Fibroblast of peridontal ligament (primary cell): Measurements from ENCODE around the gene BCLAF1.

Experiments
- DNase-seq: peaks from one replicate; pipeline ENCODE4 v3.0.0-alpha.2; 2010; ENCODE audit errors: extremely low read depth

BCLAF1 gene, protein sequence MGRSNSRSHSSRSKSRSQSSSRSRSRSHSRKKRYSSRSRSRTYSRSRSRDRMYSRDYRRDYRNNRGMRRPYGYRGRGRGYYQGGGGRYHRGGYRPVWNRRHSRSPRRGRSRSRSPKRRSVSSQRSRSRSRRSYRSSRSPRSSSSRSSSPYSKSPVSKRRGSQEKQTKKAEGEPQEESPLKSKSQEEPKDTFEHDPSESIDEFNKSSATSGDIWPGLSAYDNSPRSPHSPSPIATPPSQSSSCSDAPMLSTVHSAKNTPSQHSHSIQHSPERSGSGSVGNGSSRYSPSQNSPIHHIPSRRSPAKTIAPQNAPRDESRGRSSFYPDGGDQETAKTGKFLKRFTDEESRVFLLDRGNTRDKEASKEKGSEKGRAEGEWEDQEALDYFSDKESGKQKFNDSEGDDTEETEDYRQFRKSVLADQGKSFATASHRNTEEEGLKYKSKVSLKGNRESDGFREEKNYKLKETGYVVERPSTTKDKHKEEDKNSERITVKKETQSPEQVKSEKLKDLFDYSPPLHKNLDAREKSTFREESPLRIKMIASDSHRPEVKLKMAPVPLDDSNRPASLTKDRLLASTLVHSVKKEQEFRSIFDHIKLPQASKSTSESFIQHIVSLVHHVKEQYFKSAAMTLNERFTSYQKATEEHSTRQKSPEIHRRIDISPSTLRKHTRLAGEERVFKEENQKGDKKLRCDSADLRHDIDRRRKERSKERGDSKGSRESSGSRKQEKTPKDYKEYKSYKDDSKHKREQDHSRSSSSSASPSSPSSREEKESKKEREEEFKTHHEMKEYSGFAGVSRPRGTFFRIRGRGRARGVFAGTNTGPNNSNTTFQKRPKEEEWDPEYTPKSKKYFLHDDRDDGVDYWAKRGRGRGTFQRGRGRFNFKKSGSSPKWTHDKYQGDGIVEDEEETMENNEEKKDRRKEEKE

DNA sequence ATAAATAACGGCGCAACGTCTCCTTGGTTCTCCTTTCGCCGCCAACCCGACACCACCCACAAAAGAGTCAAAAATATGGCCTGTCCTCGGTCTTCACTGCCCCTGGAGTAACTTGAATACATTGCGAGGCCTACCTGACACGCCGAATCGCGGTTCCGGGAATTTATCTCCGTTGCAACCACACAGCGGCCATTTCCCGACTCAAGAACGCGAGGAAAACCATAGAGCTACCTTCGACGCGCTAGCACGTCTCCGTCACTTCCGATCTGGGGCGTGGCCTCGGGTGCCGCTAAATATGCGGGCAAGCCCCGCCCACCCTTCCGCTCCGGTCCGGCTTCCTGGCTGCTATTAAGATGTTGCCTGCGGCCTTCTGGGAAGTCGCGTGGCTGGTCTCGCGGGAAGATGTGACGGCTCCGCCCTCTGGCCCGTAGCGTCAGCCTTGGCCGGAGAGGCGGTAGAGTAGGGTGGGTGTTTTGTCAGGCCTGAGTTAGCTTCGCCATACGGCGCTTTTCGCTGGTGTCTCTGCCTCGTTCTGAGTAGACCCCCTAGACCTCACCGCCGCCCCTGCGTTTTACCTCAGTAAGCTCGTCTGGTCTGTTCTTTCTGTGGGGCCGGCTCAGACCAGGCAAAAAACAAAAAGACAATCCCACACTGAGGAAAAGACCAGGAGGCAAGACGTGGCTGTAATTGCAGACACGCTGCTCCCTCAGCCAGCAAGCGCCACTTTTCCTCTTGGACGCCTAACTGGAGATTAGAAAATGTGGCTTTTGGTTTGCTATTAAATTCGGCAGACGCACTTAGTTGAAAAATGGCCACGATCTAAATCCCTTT, at the start of gene BCLAF1:
TSS of gene BCLAF1 (minus strand) at position 268 of the 831 bp plus-strand sequence. CDS start 9,980 bp downstream, outside the sequence.
- peak; percentile 100 for DNase-seq

DNA sequence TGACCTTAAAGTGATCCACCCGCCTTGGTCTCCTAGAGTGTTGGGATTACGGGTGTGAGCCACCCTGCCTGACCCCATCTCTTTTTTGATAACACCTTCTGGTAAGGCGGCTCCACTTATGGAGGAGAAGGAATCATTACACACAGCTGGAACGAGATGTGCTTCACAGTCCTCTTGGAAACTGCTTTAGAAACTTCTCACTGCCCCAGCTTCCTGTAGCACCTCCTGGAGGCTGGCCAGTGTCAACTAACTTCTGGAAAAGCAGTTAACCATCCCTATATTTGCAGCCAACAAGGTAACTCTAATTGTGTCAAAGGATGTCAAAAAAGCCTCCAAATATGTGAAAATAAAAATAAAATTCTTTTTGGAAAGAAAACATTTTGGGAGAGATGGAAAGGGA, 48.8 kb upstream of the BCLAF1 start:
- no peak for DNase-seq

DNA sequence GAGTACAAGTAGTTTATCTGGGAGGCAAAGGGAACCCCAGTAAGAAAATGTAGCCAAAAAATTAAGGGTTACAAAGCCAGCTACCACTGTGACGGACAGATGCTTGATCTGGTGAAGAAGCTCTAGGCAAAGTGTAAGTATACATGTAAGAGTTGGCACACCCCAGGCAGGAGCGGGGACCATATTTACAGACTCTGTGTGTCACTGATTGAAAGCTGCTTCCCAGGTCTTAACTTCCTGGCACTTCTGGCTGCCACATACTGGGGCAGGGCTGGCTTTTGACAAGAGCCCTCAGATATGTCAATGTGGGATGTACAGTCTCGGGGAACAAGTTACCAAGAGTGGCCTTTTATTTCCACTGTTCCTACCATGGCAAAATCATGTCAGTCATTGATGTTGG, 48.0 kb upstream of the BCLAF1 start:
- no peak for DNase-seq

- DNase-seq, result no peak
These were observed 47.5 kb upstream of the BCLAF1 start for GRCh38 chr6:136337121-136337520.

- DNase-seq, result no peak
These were observed 46.2 kb upstream of the BCLAF1 start for GRCh38 chr6:136335736-136336363.

DNA sequence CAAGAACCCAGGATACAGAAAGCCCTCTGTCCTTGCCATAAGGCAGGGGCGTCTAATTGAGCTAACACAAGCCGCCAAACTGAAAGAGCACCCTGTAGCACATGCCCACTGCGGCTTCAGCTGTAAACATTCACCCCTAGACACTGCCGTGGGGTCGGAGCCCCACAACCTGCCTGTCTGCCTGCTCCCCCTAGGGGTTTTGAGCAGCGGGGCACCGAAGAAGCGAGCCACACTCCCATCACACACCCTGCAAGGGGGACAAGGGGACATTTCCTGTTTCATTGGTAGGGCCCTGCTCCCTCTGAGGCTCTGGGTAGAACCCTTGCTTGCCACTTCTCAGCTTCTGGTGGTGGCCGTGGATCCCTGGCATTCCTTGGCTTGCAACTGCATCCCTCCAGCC, 45.2 kb upstream of the BCLAF1 start:
- DNase-seq, result no peak

DNA sequence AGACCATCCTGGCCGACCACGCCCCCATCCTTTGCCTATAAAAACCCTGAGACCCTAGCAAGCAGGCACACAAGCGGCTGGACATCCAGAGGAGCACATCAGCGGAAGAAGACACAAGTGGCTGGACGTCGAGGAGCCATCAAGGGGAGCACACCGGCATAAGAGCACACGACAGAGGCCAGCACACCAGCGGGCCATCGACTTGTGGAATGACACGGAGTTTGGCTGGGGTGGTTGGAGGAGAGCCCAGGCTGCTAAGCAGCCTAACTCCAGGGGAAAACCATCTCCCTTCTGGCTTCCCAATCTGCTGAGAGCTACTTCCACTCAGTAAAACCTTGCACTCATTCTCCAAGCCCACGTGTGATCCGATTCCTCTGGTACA, 44.8 kb upstream of the BCLAF1 start:
- DNase-seq, result no peak

DNA sequence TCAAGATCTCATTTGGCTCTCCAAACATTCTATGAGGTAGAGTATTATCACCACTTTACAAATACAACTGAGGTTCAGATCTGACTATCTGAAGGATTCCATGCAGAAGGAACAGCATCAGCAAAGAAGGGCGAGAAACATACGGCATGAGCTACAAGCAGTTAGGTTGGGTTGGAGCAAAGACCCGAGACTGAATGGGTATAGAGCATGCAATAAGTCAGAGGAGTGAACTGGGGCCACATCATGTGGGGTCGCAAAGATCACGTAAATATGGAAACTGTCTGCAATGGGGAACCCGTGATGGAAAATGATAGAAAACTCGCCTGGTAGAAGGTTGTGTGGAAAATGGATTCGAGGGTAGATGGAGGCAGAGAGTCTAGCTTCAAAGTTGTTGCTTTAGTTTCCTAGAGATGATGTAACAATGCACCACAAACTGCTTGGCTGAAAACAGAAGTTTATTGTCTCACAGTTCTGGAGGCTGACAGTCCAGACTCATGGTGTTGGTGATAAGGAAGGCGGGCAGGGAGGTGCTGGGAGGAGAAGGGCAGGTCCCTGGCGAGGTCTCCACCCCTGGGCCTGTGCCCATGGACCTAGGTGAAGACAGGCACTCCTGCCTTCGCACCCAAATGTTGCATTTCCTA, 44.3 kb upstream of the BCLAF1 start:
- DNase-seq, result no peak

DNA sequence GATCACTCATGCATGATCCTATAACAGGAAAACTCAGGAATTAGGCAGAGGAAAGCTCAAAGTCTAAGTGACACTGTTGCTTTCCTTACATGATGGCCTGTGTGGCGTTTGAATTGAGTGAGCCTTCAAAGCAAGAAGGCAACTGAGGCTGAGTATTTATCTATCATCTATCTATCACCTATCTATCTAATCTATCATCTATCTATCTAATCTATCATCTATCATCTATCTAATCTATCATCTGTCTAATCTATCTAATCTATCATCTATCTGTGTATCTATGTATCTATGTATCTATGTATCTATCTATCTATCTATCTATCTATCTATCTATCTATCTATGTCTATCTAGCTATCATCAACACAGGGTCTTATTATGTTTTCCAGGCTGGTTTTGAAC, 41.8 kb upstream of the BCLAF1 start:
- DNase-seq, result no peak

DNA sequence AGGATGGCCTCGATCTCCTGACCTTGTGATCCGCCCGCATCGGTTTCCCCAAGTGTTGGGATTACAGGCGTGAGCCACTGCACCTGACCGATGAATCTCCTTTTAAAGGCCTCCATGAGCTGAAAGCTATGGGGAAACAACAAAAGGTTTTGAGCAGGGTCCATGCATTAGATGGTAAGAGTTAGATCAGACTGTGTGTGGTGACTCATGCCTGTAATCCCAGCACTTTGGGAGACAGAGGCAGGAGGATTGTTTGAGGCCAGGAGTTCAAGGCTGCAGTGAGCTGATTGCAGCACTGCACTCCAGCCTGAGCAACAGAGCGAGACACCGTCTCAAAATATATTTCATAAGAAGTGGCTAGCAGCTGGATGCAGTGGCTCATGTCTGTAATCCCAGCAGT, 41.0 kb upstream of the BCLAF1 start:
- DNase-seq, result no peak

DNA sequence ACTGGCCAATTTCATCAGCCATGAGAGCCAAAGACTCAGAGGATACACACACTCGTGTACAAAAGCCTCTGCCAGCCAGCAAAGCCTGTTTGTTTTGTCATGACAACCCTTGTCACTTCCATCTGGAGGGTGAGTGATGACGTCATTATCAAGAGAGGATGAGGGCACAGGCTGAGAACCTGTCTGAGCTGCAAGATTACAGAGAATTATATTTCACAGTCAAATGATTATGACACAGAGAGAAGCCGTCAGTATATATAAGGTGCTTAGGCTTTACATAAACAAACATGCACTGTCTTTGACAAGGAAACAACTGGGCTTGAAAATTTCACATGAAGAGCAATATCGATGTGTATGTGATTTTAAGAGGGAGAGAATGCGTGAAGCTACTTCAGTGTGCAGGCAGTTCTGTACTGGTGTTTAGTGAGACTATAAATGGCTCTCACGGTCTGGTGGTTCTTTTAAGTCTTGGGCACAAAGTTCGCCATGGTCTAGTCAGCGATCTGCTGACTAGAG, 36.5 kb upstream of the BCLAF1 start:
- peak; percentile 13 for DNase-seq

- peak; percentile 11 for DNase-seq
These were observed 35.2 kb upstream of the BCLAF1 start for GRCh38 chr6:136324686-136325380.

GRCh38 chr6:136323431-136324112, 33.9 kb upstream of the BCLAF1 start:
- DNase-seq, result peak; percentile 75

DNA sequence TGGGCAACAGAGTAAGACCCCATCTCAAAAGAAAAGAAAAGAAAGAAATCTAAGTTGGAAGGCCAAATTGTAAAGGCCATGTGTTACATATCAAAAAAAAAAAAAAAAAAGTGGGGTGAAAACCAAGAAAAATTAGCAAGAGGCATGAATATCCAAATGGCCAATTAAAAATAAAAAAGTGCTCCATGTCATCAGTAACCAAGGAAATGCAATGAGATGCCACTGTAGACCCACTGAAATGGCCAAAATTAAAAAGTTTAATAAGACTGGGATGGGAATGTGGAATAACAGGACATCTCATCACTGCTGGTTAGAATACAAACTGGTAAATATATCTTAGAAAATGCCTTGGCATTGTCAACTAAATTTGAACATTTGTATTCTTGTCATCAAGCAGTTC, 30.1 kb upstream of the BCLAF1 start:
- DNase-seq, result peak; percentile 13

- DNase-seq, result peak; percentile 71
These were observed 29.0 kb upstream of the BCLAF1 start for GRCh38 chr6:136318676-136319075.

DNA sequence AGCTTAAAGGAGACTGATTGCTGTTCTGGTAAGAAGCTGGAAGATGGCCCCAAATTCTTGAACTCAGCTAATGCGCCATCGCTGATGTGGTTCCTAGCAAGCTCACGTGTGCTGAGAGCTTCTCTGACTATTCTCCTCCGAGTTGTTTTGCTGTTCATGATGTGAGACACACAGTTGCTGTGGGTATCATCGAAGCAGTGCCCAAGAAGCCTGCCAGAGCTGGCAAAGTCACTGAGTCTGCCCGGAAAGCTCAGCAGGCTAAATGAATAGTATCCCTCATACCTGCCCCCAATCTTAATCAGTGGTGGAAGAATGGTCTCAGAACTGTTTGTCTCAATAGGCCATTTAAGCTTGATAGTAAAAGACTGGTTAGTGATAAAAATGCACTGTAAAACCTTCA, 28.3 kb upstream of the BCLAF1 start:
- no peak for DNase-seq

- DNase-seq, result peak; percentile 78
These were observed 27.5 kb upstream of the BCLAF1 start for GRCh38 chr6:136317021-136317694.

GRCh38 chr6:136315594-136315993, 25.9 kb upstream of the BCLAF1 start:
- DNase-seq, result no peak

DNA sequence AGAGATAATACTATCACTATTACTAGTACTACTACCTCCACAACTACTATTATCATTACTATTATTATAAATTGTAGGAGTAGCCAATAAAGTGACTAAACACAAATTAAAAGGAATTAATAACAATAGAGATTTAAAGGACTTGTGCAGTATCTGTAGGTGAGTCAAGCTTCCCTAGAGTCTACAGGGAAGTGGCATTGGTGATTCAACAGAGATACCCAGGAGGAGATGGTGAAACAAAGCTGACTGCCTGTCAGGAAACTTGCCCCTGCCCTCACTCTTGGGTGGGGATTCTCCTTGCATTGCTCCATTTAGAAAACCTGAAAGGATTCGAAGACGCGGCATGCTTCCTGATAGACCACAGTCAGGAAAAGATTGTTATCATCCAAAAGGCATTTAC, 23.3 kb upstream of the BCLAF1 start:
- DNase-seq, result no peak
